NCI-H82 (cell line): ENCODE results near the gene TMEM50B.
"Not testable (repeated sequence)": the region's sequence is repeated elsewhere in the genome, so short reads cannot be mapped to it uniquely, and the experiment has no call there.

Experiments
- DNase-seq: peaks from one replicate; lab custom pipeline; 2025; lab: John Stamatoyannopoulos, UW

Gene TMEM50B

DNA sequence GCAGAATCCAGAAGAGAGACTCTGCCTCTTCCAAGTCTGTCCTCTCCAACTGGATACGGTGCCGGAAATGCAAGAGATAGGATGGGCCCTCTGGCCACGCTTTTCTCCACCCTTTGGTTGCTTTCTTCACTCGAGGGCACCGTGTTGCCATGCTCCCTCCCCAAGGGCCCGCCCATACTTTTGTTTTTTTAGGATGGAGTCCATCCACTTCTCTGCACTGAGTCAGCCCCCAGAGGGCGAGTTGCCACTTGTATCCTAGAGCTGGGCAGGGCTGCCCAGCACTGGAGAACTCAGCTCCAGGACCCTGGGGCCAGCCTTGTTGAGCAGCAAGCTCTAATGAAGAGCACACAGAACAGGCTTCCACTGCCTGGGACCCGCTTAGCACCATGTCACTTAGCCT is 51.1 kb downstream of the TMEM50B start:
- no peak for DNase-seq

GRCh38 chr21:33427051-33427450 is 52.7 kb downstream of the TMEM50B start:
- no peak for DNase-seq

- no peak for DNase-seq
Observed at GRCh38 chr21:33425825-33426224, 53.9 kb downstream of the TMEM50B start.

- no peak for DNase-seq
Observed at GRCh38 chr21:33424214-33424613, 55.6 kb downstream of the TMEM50B start.

DNA sequence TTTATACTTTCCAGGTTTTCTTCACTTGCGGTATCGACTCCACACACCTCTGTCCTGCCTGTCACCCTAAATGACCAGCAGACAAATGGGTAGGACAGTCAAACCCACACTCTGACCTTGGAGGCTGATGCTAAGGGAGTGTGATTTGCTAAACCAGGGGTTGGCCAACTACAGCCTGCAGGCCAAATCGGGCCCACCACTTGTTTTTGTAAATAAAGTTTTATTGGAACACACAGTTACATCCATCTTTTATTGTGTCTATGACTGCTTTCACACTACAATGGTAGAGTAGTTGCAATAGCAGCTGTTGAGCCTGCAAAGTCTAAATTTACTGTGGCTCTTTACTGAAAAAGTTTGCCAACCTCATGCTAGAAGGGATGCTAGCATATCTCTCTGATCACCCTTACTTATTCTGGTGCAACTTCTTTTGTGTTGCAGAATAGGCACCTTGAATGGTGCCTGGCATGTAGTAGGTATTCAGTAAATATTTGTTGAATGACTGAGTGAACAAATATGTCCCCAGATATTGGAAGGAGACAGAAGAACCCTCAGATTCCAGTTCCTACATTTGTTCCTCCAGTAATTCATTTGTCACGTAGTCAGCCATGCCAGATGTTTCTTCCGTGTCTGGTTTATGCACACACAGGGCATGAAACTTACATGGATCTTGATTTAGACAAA is 57.9 kb downstream of the TMEM50B start:
- DNase-seq: no peak

- no peak for DNase-seq
Observed at GRCh38 chr21:33419538-33420123, 60.1 kb downstream of the TMEM50B start.

GRCh38 chr21:33418691-33419090 is 61.1 kb downstream of the TMEM50B start:
- DNase-seq: no peak

- DNase-seq: no peak
Observed at GRCh38 chr21:33414926-33415325, 64.8 kb downstream of the TMEM50B start.

GRCh38 chr21:33414068-33414467 is 65.7 kb downstream of the TMEM50B start:
- no peak for DNase-seq

GRCh38 chr21:33412832-33413519 is 66.8 kb downstream of the TMEM50B start:
- no peak for DNase-seq

GRCh38 chr21:33412439-33412831 is 67.3 kb downstream of the TMEM50B start:
- DNase-seq: not testable (repeated sequence)

DNA sequence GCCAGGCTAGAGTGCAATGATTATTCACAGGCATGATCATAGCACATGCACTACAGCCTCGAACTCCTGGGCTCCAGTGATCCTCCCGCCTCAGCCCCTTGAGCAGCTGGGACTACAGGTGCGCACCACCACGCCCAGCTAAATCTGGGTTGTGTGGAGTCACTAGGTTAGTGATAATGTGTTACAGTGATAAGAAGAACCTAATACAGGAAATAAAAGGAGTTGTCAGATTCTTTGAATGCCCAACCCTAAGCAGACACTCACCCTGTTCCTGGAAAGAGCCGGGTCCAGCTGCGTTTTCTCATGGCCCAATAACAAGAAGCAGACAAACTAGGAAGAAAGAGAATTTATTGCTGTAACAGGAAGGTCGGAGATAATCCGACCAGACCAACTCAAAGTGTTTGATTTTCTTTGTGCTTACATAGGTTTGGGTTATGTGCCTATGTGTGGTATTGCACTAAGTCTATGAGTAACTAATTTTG is 67.8 kb downstream of the TMEM50B start:
- DNase-seq: no peak

DNA sequence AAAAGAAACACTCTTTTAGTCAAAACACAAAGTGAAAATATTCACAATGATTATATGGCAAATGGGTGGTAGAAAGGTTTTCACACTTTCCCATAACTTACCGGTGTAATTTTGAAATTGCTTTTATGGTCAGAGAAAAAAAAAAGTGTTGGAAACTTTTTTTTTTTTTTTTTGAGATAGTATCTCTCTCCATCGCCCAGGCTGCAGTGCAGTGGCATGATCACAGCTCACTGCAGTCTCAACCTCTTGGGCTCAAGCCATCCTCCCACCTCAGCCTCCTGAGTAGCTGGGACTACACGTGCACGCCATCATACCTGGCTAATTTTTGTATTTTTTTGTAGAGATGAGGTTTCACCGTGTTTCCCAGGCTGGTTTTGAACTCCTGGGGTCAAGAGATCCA is 73.3 kb downstream of the TMEM50B start:
- DNase-seq: no peak

DNA sequence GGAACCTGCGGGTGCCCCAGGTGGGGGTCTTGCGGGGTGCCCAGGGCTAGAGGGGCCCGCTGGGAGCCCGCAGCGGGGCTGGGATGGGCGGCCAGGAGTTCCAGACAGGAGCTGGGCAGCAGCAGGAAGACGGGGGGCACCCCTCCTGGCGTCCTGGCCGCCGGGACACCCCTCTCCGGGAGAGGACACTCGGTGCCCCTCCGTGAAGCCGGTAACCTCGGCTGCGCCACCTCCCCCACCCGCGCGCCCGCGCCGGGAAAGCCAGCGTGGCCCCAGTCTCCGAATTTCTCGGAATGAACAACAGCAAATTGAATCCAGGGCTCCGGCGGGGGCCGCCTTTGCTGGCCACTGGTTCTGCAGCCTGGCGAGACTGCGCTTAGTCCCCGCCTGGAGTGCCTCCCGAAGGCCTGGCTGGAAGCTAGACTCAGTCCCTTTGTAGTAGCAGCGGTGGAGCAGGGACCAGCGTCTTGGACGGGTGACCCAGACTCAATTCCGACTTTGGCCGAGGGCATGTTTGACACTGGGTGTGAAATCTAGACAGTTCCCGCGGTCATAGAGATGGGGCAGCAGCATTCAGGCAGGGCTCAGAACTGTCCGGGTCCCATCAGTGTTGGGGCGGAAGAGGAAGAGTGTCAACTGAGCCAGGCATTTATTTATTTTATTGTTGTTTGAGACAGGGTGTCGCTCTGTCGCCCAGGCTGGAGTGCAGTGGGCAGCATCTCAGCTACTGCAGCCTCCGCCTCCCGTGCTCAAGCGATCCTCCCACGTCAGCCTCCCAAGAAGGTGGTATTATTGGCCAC is 75.8 kb downstream of the TMEM50B start:
- DNase-seq: peak; percentile 73

GRCh38 chr21:33403128-33403785 is 76.5 kb downstream of the TMEM50B start, which contains the start of gene IFNGR2:
TSS of gene IFNGR2 (plus strand) at chr21:33403413. CDS start at chr21:33403544, 131 bp downstream.
- peak; percentile 56 for DNase-seq

GRCh38 chr21:33402001-33402979 is 77.5 kb downstream of the TMEM50B start:
- DNase-seq: peak; percentile 38

GRCh38 chr21:33401630-33401992 is 78.2 kb downstream of the TMEM50B start:
- no peak for DNase-seq
